Loucy (cell line): ENCODE results near the gene GHITM.

Experiments used
- H2AFZ ChIP-seq: fragments of 200-600 bp; sonication (generic); 2 replicates; pipeline ENCODE4 v1.6.0; 2016; ENCODE audit warnings: antibody characterized with exemption, mild to moderate bottlenecking, low read length, moderate library complexity
- H3F3A ChIP-seq: fragments of 200-600 bp; 2 replicates; pipeline ENCODE4 v1.6.0; 2016; ENCODE audit warnings: antibody characterized with exemption, low read depth, mild to moderate bottlenecking
- H3K27me3 ChIP-seq: fragments of 200-600 bp; sonication (generic); 2 replicates; pipeline ENCODE4 v1.6.1; 2014; ENCODE audit warnings: low read length, mild to moderate bottlenecking; ENCODE audit not compliant: insufficient read depth, poor library complexity, severe bottlenecking
- H3K36me3 ChIP-seq: fragments of 200-600 bp; sonication (generic); 2 replicates; pipeline ENCODE4 v1.6.1; 2016; ENCODE audit warnings: low read length; ENCODE audit not compliant: insufficient read depth
- H3K4me1 ChIP-seq: fragments of 200-600 bp; sonication (generic); 2 replicates; pipeline ENCODE4 v1.5.1; 2014; ENCODE audit warnings: low read length, mild to moderate bottlenecking; ENCODE audit not compliant: insufficient read depth, poor library complexity, severe bottlenecking
- H3K4me2 ChIP-seq: fragments of 200-600 bp; sonication (generic); 2 replicates; pipeline ENCODE4 v1.6.0; 2014; ENCODE audit warnings: antibody characterized with exemption, low read length, low read depth, mild to moderate bottlenecking; ENCODE audit not compliant: poor library complexity, severe bottlenecking
- H3K4me3 ChIP-seq: fragments of 200-600 bp; sonication (generic); 2 replicates; pipeline ENCODE4 v1.5.1; 2014; ENCODE audit warnings: low read length, mild to moderate bottlenecking, mixed read lengths; ENCODE audit not compliant: poor library complexity, severe bottlenecking
- H3K79me2 ChIP-seq: fragments of 200-600 bp; sonication (generic); 2 replicates; pipeline ENCODE4 v1.6.1; 2014; ENCODE audit warnings: low read length; ENCODE audit not compliant: insufficient read depth
- H3K9ac ChIP-seq: fragments of 200-600 bp; sonication (generic); 2 replicates; pipeline ENCODE4 v1.6.0; 2014; ENCODE audit warnings: mild to moderate bottlenecking, low read depth, low read length, moderate library complexity; ENCODE audit not compliant: poor library complexity, severe bottlenecking
- H3K9me2 ChIP-seq: fragments of 200-600 bp; sonication (generic); replicated peaks from 2 replicates; pipeline ENCODE4 v1.6.1; 2016; ENCODE audit warnings: low read depth, low read length, mixed read lengths
- H3K9me3 ChIP-seq: fragments of 200-600 bp; sonication (generic); 2 replicates; pipeline ENCODE4 v1.6.1; 2014; ENCODE audit warnings: mild to moderate bottlenecking, antibody characterized with exemption, low read length, low read depth; ENCODE audit not compliant: insufficient read depth
- H4K20me1 ChIP-seq: fragments of 200-600 bp; sonication (generic); 2 replicates; pipeline ENCODE4 v1.6.0; 2014; ENCODE audit warnings: antibody characterized with exemption, low read length, mild to moderate bottlenecking; ENCODE audit not compliant: insufficient read depth, poor library complexity, severe bottlenecking
- EZH2phosphoT487 ChIP-seq: fragments of 200-600 bp; IDR thresholded peaks from 2 replicates; pipeline ENCODE4 v1.6.1; 2018; ENCODE audit warnings: antibody characterized with exemption, mild to moderate bottlenecking, moderate library complexity, borderline replicate concordance
- TF ChIP-seq, protein P1 (sequence below): fragments of 200-600 bp; sonication (generic); conservative IDR thresholded peaks from 2 replicates; pipeline ENCODE4 v1.5.1; 2014; ENCODE audit warnings: mild to moderate bottlenecking, antibody characterized with exemption, low read length

The GHITM gene

DNA sequence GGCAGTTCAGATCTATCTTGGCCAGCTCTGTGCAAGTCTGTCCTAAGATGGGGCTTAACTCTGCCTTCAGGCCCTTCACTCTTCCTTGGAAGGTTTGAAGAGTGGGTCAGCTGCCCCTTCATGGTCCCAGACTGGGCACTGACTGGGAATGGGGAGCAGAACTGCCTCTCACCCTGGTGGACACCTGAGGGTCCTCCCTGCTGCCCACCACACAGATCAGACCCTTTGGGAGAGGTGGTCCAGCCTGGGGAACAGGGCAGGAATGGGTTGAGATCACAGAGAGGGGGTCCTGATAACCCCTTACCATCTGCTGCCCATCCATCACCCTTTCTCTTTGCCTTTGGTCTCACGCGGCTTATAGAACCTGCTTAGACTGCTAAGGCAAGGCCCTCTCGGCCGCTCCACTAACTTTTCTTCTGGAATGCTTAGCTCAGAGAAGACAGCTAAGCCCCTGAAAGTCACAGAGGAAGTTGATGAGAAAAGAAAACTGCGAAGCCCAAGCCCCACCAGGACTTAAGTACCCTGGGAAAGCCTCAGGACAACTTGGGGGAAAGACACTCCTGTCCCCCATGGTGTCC lies 54.6 kb downstream of the GHITM start:
- H3K9ac ChIP-seq, result no peak overlapping the region
- H2AFZ ChIP-seq, result no peak overlapping the region
- H3K4me3 ChIP-seq, result peak overlapping the region; percentile 30
- H4K20me1 ChIP-seq, result no peaks in the 10 kb centered on the region
- no peaks in the 10 kb centered on the region for H3K9me2 ChIP-seq
- H3K27me3 ChIP-seq, result no peaks in the 10 kb centered on the region
- peaks cover 6% of the 10 kb centered on the region for H3K4me1 ChIP-seq
- H3F3A ChIP-seq, result no peaks in the 10 kb centered on the region
- no peaks in the 10 kb centered on the region for H3K79me2 ChIP-seq
- TF ChIP-seq, protein P1, sequence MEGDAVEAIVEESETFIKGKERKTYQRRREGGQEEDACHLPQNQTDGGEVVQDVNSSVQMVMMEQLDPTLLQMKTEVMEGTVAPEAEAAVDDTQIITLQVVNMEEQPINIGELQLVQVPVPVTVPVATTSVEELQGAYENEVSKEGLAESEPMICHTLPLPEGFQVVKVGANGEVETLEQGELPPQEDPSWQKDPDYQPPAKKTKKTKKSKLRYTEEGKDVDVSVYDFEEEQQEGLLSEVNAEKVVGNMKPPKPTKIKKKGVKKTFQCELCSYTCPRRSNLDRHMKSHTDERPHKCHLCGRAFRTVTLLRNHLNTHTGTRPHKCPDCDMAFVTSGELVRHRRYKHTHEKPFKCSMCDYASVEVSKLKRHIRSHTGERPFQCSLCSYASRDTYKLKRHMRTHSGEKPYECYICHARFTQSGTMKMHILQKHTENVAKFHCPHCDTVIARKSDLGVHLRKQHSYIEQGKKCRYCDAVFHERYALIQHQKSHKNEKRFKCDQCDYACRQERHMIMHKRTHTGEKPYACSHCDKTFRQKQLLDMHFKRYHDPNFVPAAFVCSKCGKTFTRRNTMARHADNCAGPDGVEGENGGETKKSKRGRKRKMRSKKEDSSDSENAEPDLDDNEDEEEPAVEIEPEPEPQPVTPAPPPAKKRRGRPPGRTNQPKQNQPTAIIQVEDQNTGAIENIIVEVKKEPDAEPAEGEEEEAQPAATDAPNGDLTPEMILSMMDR, result no peak
- no peak for TF ChIP-seq EZH2phosphoT487
- H3K4me2 ChIP-seq, result peak overlapping the region; percentile 9
- H3K9me3 ChIP-seq, result no peaks in the 10 kb centered on the region
- H3K36me3 ChIP-seq, result no peaks in the 10 kb centered on the region

DNA sequence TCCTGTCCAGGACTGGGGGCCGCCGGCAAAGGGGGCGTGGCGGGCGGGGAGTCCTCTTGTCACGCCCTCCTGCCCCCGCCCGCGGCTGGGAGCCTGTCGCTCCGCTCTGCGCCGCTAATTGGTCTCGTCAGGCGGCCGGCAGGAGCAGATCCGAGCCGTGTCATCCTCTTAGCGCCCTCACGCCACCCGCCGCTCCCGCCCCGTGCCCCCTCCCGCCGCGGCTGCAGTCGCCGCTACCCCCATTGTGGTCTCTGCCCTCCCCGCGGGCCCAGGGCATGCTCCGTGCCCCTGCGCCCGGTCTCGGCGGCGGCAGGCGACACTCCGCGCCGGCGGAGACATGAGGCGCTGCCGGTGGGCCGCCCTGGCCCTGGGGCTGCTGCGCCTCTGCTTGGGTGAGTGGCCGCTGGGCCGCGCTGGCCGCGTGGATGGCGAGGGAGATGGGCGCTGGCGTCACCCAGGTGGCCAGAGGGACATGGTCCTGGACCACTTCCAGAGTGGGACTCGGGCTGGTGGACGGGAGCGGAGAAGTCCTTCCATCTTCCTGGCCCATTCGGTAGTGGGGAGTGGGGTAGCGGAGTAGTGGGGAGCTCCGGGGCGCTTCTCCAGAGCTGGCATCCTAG lies 55.2 kb downstream of the GHITM start, which contains the start of gene CDHR1:
Gene CDHR1, plus strand, starts transcription at position 114 of the 620 bp plus-strand sequence. Its CDS starts 224 bp downstream, at position 338.
- TF ChIP-seq, protein P1, result no peak
- TF ChIP-seq EZH2phosphoT487, result no peak
- Histone ChIP-seq H3K9ac (no peak within 1 kb of the TSS), H3K36me3 (no peaks in the 10 kb centered on the region), H3K9me2 (no peaks in the 10 kb centered on the region), H3K79me2 (no peaks in the 10 kb centered on the region), H3F3A (no peaks in the 10 kb centered on the region), H2AFZ (no peak within 1 kb of the TSS; the same call in 1 of the 2 replicates), H3K4me1 (peaks cover 6% of the 10 kb centered on the region), H3K4me2 (peak within 1 kb of the TSS; percentile 9), H4K20me1 (no peaks in the 10 kb centered on the region), H3K9me3 (no peaks in the 10 kb centered on the region), H3K27me3 (no peaks in the 10 kb centered on the region), H3K4me3 (peak within 1 kb of the TSS; percentile 30)

- no peaks in the 10 kb centered on the region for H3K9me3 ChIP-seq
- H3K27me3 ChIP-seq, result no peaks in the 10 kb centered on the region
- no peaks in the 10 kb centered on the region for H3K36me3 ChIP-seq
- H3K9ac ChIP-seq, result no peak overlapping the region
- peak overlapping the region; percentile 9 for H3K4me2 ChIP-seq
- H3K9me2 ChIP-seq, result no peaks in the 10 kb centered on the region
- H3F3A ChIP-seq, result no peaks in the 10 kb centered on the region
- no peaks in the 10 kb centered on the region for H4K20me1 ChIP-seq
- no peak overlapping the region for H2AFZ ChIP-seq
- no peak overlapping the region for H3K4me3 ChIP-seq
- no peaks in the 10 kb centered on the region for H3K79me2 ChIP-seq
- peaks cover 6% of the 10 kb centered on the region for H3K4me1 ChIP-seq
- TF ChIP-seq, protein P1, result no peak
- TF ChIP-seq EZH2phosphoT487, result no peak
Observed at GRCh38 chr10:84195044-84195830, 55.9 kb downstream of the GHITM start.
